H9 (cell line): ENCODE measurements around the gene PLEKHM3. TPM values are rescaled to one million over a fixed set of nuclear protein-coding genes. Genes with fewer than 3 reads are reported as not detected.

ENCODE experiments used
- DNase-seq: peaks from one replicate; pipeline ENCODE4 v3.0.0-alpha.2; 2017
- H2AFZ ChIP-seq: one replicate; pipeline ENCODE4 v1.6.1; 2013; ENCODE audit warnings: mild to moderate bottlenecking, low read length, control low read depth, moderate library complexity
- H2AK5ac ChIP-seq: 2 replicates; pipeline ENCODE4 v1.6.1; 2013; ENCODE audit warnings: low read length, control low read depth, mixed read lengths; ENCODE audit not compliant: insufficient read length
- H2BK120ac ChIP-seq: one replicate; pipeline ENCODE4 v1.6.1; 2013; ENCODE audit warnings: low read depth, mild to moderate bottlenecking, low read length, control low read depth, inconsistent platforms; ENCODE audit not compliant: poor library complexity, severe bottlenecking
- H2BK12ac ChIP-seq: 2 replicates; pipeline ENCODE4 v1.6.1; 2013; ENCODE audit warnings: low read length, control low read depth, mixed read lengths, low read depth; ENCODE audit not compliant: insufficient read length
- H2BK15ac ChIP-seq: 2 replicates; pipeline ENCODE4 v1.6.1; 2013; ENCODE audit warnings: low read depth, low read length, control low read depth
- H2BK20ac ChIP-seq: one replicate; pipeline ENCODE4 v1.6.1; 2013; ENCODE audit warnings: low read depth, mild to moderate bottlenecking, low read length, control low read depth, inconsistent platforms; ENCODE audit not compliant: poor library complexity, severe bottlenecking
- H2BK5ac ChIP-seq: 2 replicates; pipeline ENCODE4 v1.6.1; 2013; ENCODE audit warnings: low read length, control low read depth, mixed read lengths; ENCODE audit not compliant: insufficient read length
- H3K14ac ChIP-seq: 2 replicates; pipeline ENCODE4 v1.6.1; 2013; ENCODE audit warnings: low read length, control low read depth; ENCODE audit not compliant: insufficient read depth
- H3K18ac ChIP-seq: 2 replicates; pipeline ENCODE4 v1.6.1; 2013; ENCODE audit warnings: low read depth, mild to moderate bottlenecking, mixed read lengths, low read length, control low read depth; ENCODE audit not compliant: insufficient read length
- H3K23ac ChIP-seq: 2 replicates; pipeline ENCODE4 v1.6.1; 2013; ENCODE audit warnings: low read length, control low read depth, mixed read lengths, low read depth; ENCODE audit not compliant: insufficient read length
- H3K23me2 ChIP-seq: 2 replicates; pipeline ENCODE4 v1.6.1; 2013; ENCODE audit warnings: low read depth, mild to moderate bottlenecking, mixed read lengths, low read length, control low read depth; ENCODE audit not compliant: insufficient read length, poor library complexity, severe bottlenecking
- H3K27ac ChIP-seq: 2 replicates; pipeline ENCODE4 v1.5.1; 2013; ENCODE audit warnings: low read length, control low read depth, mixed read lengths, low read depth; ENCODE audit not compliant: insufficient read length
- H3K27me3 ChIP-seq: 2 replicates; pipeline ENCODE4 v1.6.1; 2013; ENCODE audit warnings: low read length, control low read depth, inconsistent platforms; ENCODE audit not compliant: insufficient read depth
- H3K4ac ChIP-seq: 2 replicates; pipeline ENCODE4 v1.6.1; 2013; ENCODE audit warnings: low read depth, mild to moderate bottlenecking, control low read depth, inconsistent platforms, low read length, moderate library complexity
- H3K4me1 ChIP-seq: 2 replicates; pipeline ENCODE4 v1.6.1; 2013; ENCODE audit warnings: low read length, control low read depth, inconsistent platforms; ENCODE audit not compliant: insufficient read depth
- H3K4me2 ChIP-seq: 2 replicates; pipeline ENCODE4 v1.6.1; 2013; ENCODE audit warnings: low read length, control low read depth, mixed read lengths; ENCODE audit not compliant: insufficient read length, insufficient read depth
- H3K56ac ChIP-seq: 2 replicates; pipeline ENCODE4 v1.6.1; 2013; ENCODE audit warnings: low read depth, mild to moderate bottlenecking, mixed read lengths, low read length, control low read depth; ENCODE audit not compliant: insufficient read length
- H3K79me1 ChIP-seq: 2 replicates; pipeline ENCODE4 v1.6.1; 2013; ENCODE audit warnings: low read depth, mild to moderate bottlenecking, moderate library complexity, low read length, control low read depth, inconsistent platforms; ENCODE audit not compliant: insufficient read depth, poor library complexity, severe bottlenecking
- H3K79me2 ChIP-seq: 2 replicates; pipeline ENCODE4 v1.6.1; 2013; ENCODE audit warnings: low read length, control low read depth, inconsistent platforms; ENCODE audit not compliant: insufficient read depth
- H3K9ac ChIP-seq: 2 replicates; pipeline ENCODE4 v1.6.1; 2013; ENCODE audit warnings: low read length, control low read depth, mixed read lengths; ENCODE audit not compliant: insufficient read length; ENCODE audit errors: extremely low read depth
- H3K9me3 ChIP-seq: one replicate; pipeline ENCODE4 v1.6.1; 2013; ENCODE audit warnings: low read depth, low read length, inconsistent platforms; ENCODE audit not compliant: control insufficient read depth
- H3T11ph ChIP-seq: one replicate; pipeline ENCODE4 v1.6.1; 2013; ENCODE audit warnings: mild to moderate bottlenecking, low read length, control low read depth, inconsistent platforms
- H4K20me1 ChIP-seq: one replicate; pipeline ENCODE4 v1.6.1; 2013; ENCODE audit not compliant: control insufficient read depth, insufficient read length, insufficient read depth
- H4K5ac ChIP-seq: 2 replicates; pipeline ENCODE4 v1.6.1; 2013; ENCODE audit warnings: low read depth, mild to moderate bottlenecking, mixed read lengths, low read length, control low read depth; ENCODE audit not compliant: insufficient read length
- H4K8ac ChIP-seq: replicated peaks from 2 replicates; pipeline ENCODE4 v1.6.1; 2013; ENCODE audit warnings: low read length, control low read depth, mixed read lengths, low read depth; ENCODE audit not compliant: insufficient read length
- H4K91ac ChIP-seq: 2 replicates; pipeline ENCODE4 v1.6.1; 2013; ENCODE audit warnings: low read depth, mild to moderate bottlenecking, moderate library complexity, mixed read lengths, low read length, control low read depth; ENCODE audit not compliant: insufficient read length
- H3K27ac Mint-ChIP-seq, 3 experiments: 2 replicates in 2 of 3; 3 replicates in 1 of 3; pipeline ENCODE4 v1.8.0; 2020 to 2021; ENCODE audit warnings: mixed read lengths in 3 of 3, mild to moderate bottlenecking in 1 of 3, moderate library complexity in 1 of 3
- H3K27me3 Mint-ChIP-seq: 2 replicates; pipeline ENCODE4 v1.8.0; 2021; ENCODE audit warnings: low read depth, mild to moderate bottlenecking, moderate library complexity, mixed read lengths
- H3K36me3 Mint-ChIP-seq, 3 experiments: 2 replicates in 2 of 3; 3 replicates in 1 of 3; pipeline ENCODE4 v1.8.0; 2020 to 2021; ENCODE audit warnings: low read depth in 3 of 3, mixed read lengths in 3 of 3; ENCODE audit not compliant: insufficient read depth in 1 of 3
- H3K4me1 Mint-ChIP-seq, 2 experiments: 2 replicates each; pipeline ENCODE4 v1.8.0; 2020; ENCODE audit warnings: mixed read lengths in 2 of 2
- H3K4me3 Mint-ChIP-seq, 2 experiments: 2 replicates in 1 of 2; 3 replicates in 1 of 2; pipeline ENCODE4 v1.8.0; 2020 to 2021; ENCODE audit warnings: mild to moderate bottlenecking in 2 of 2, mixed read lengths in 2 of 2, moderate library complexity in 1 of 2
- H3K9me3 Mint-ChIP-seq, 2 experiments: 2 replicates in 1 of 2; 3 replicates in 1 of 2; pipeline ENCODE4 v1.8.0; 2020; ENCODE audit warnings: mild to moderate bottlenecking in 2 of 2, mixed read lengths in 2 of 2, moderate library complexity in 1 of 2
- WGBS: extraction: QIAGEN DNeasy Blood & Tissue Kit; methylation state at CpG from one replicate; pipeline ENCODE4 v1.1.7; 2013; ENCODE audit warnings: missing lambda C conversion rate, low lambda C conversion rate, mixed read lengths; ENCODE audit not compliant: insufficient read length; ENCODE audit errors: extremely low coverage; 5-methylcytosine and 5-hydroxymethylcytosine counted together
- total RNA-seq: library from RNA; stranded (reverse); gene quantifications from 2 replicates; pipeline ENCODE4 v1.2.1, GENCODE V29; 2021
- TF ChIP-seq, protein P1 (sequence below): fragments of 200-600 bp; sonication (generic); conservative IDR thresholded peaks from 3 replicates; pipeline ENCODE4 v1.8.0; 2021; ENCODE audit warnings: antibody characterized with exemption, mild to moderate bottlenecking

Gene PLEKHM3
- total RNA-seq, 1 experiment from 2014 or later, result 7.5 TPM

DNA sequence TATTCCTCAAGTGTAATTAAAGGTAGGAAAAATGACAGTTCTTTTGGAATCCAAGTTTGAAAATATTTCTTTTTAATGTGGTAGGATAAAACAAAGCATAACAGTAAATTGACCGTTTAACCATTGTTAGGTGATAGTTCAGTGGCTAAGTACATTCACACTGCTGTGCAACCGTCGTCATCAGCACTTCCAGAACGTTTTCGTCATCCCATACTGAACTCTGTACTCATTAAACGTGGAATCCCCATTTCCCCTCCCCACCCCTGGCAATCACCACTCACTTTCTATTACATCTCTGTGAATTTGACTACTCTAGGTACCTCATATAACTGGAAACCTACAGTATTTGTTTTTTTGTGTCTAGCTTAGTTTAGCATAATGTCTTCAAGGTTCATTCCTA is 222.7 kb downstream of the PLEKHM3 start:
- Histone ChIP-seq H3K4ac (no peak overlapping the region), H2BK20ac (no peak overlapping the region), H4K20me1 (no peaks in the 10 kb centered on the region), H2BK12ac (no peak overlapping the region), H3K79me2 (no peaks in the 10 kb centered on the region), H3K14ac (no peak overlapping the region), H3K79me1 (no peaks in the 10 kb centered on the region), H2AK5ac (no peak overlapping the region), H3K56ac (no peak overlapping the region), H4K91ac (no peak overlapping the region), H3T11ph (no peak overlapping the region), H2BK120ac (no peak overlapping the region), H3K23ac (no peak overlapping the region), H3K9ac (no peak overlapping the region), H3K4me2 (no peak overlapping the region), H3K23me2 (no peaks in the 10 kb centered on the region), H2AFZ (no peak overlapping the region), H3K18ac (no peak overlapping the region), H3K27me3 (no peaks in the 10 kb centered on the region), H3K27ac (no peak overlapping the region), H2BK5ac (no peak overlapping the region), H4K8ac (no peak overlapping the region), H3K4me1 (peaks cover 2% of the 10 kb centered on the region), H3K9me3 (no peaks in the 10 kb centered on the region), H2BK15ac (no peak overlapping the region), H4K5ac (no peak overlapping the region)
- no peak for DNase-seq
- Mint-ChIP-seq H3K4me1 (peaks cover 17 to 22% of the 10 kb centered on the region in 2 experiments), H3K4me3 (no peak overlapping the region), H3K27me3 (no peaks in the 10 kb centered on the region), H3K9me3 (no peaks in the 10 kb centered on the region), H3K36me3 (no peaks in the 10 kb centered on the region), H3K27ac (no peak overlapping the region; a peak in 1 of 7 replicates)
- TF ChIP-seq, protein P1, sequence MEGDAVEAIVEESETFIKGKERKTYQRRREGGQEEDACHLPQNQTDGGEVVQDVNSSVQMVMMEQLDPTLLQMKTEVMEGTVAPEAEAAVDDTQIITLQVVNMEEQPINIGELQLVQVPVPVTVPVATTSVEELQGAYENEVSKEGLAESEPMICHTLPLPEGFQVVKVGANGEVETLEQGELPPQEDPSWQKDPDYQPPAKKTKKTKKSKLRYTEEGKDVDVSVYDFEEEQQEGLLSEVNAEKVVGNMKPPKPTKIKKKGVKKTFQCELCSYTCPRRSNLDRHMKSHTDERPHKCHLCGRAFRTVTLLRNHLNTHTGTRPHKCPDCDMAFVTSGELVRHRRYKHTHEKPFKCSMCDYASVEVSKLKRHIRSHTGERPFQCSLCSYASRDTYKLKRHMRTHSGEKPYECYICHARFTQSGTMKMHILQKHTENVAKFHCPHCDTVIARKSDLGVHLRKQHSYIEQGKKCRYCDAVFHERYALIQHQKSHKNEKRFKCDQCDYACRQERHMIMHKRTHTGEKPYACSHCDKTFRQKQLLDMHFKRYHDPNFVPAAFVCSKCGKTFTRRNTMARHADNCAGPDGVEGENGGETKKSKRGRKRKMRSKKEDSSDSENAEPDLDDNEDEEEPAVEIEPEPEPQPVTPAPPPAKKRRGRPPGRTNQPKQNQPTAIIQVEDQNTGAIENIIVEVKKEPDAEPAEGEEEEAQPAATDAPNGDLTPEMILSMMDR, result no peak
- no CpG with 5 or more reads among the region's 6 CpGs for WGBS
